Peyer's patch (tissue), 4 donors: ENCODE measurements around the gene LEMD2. TPM values are rescaled to one million over a fixed set of nuclear protein-coding genes. Genes with fewer than 3 reads are reported as not detected.

Source experiments
- DNase-seq, 3 donors: peaks; one replicate each; pipeline ENCODE4 v3.0.0-alpha.2; 2017 to 2019
- H3K27ac ChIP-seq, 4 donors: fragments of 200-600 bp; sonication (generic); one replicate each; pipeline ENCODE4 v1.5.1; 2016 to 2019
- H3K27me3 ChIP-seq, 2 donors: fragments of 200-600 bp; sonication (generic); one replicate each; pipeline ENCODE4 v1.5.1; 2019
- H3K36me3 ChIP-seq, 3 donors: fragments of 200-600 bp; sonication (generic); one replicate each; pipeline ENCODE4 v1.5.1; 2016 to 2019
- H3K4me1 ChIP-seq, 4 donors: fragments of 200-600 bp; sonication (generic); one replicate each; pipeline ENCODE4 v1.5.1; 2016 to 2019
- H3K4me3 ChIP-seq, 4 donors: fragments of 200-600 bp; sonication (generic); 1 replicate in 3 of 4; 2 replicates in 1 of 4; pipeline ENCODE4 v1.5.1; 2016 to 2019; ENCODE audit warnings: mild to moderate bottlenecking in 1 of 4
- H3K9me3 ChIP-seq, 4 donors: fragments of 200-600 bp; sonication (generic); one replicate each; pipeline ENCODE4 v1.5.1; 2016 to 2019; ENCODE audit warnings: mild to moderate bottlenecking in 1 of 4
- POLR2A ChIP-seq, 2 donors: fragments of 450-650 bp; IDR thresholded peaks; one replicate each; pipeline ENCODE4 v1.5.1; 2017; ENCODE audit warnings: antibody characterized with exemption in 2 of 2, mild to moderate bottlenecking in 2 of 2, moderate library complexity in 2 of 2
- total RNA-seq, 4 donors: library from RNA; depleted of rRNA; stranded (reverse); fragments of >200 nt; gene quantifications; one replicate each; pipeline ENCODE4 v1.1.0, GENCODE V29; 2016
- TF ChIP-seq, protein P1 (sequence below), 6 experiments: fragments of 450-650 bp in 4 of 6; fragments of 200-600 bp in 2 of 6; sonication (generic) in 1 of 6; IDR thresholded peaks; one replicate each; pipeline ENCODE4 v1.5.1; 2017 to 2019; ENCODE audit warnings: antibody characterized with exemption in 6 of 6, mild to moderate bottlenecking in 3 of 6, moderate library complexity in 1 of 6

The LEMD2 gene
- total RNA-seq, 4 donors from 2014 or later: 53.8 to 85.3 (median 75.8) TPM

DNA sequence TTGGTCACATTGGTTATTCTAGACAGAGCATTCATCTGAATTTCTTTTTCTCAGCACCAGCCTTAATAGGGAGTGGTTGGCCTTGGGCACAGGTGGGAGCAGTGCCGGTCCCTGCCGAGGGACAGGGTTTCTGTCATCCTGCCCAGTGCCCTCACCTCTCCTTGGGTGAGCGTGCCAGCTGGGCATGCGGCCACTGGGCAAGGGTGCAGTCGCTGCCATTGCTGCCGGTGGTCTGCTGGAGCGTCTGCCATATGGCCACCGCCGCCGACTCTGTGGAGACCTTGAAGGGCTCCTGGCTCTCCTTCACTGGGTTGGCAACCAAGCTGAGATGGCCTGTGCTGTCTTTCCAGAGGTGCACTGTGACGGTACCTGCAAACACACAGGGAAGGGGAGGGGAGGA lies 61.0 kb downstream of the LEMD2 start:
- no peaks in the 10 kb centered on the region for H3K36me3 ChIP-seq
- no peak overlapping the region for H3K4me3 ChIP-seq
- TF ChIP-seq, protein P1, sequence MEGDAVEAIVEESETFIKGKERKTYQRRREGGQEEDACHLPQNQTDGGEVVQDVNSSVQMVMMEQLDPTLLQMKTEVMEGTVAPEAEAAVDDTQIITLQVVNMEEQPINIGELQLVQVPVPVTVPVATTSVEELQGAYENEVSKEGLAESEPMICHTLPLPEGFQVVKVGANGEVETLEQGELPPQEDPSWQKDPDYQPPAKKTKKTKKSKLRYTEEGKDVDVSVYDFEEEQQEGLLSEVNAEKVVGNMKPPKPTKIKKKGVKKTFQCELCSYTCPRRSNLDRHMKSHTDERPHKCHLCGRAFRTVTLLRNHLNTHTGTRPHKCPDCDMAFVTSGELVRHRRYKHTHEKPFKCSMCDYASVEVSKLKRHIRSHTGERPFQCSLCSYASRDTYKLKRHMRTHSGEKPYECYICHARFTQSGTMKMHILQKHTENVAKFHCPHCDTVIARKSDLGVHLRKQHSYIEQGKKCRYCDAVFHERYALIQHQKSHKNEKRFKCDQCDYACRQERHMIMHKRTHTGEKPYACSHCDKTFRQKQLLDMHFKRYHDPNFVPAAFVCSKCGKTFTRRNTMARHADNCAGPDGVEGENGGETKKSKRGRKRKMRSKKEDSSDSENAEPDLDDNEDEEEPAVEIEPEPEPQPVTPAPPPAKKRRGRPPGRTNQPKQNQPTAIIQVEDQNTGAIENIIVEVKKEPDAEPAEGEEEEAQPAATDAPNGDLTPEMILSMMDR (IDR thresholded peaks at IDR 0.05): no peak
- TF ChIP-seq POLR2A (IDR thresholded peaks at IDR 0.05): no peak
- no peaks in the 10 kb centered on the region for H3K9me3 ChIP-seq
- no peak overlapping the region for H3K27ac ChIP-seq
- DNase-seq: no peak
- no peaks in the 10 kb centered on the region for H3K4me1 ChIP-seq
- H3K27me3 ChIP-seq: no peaks in the 10 kb centered on the region

DNA sequence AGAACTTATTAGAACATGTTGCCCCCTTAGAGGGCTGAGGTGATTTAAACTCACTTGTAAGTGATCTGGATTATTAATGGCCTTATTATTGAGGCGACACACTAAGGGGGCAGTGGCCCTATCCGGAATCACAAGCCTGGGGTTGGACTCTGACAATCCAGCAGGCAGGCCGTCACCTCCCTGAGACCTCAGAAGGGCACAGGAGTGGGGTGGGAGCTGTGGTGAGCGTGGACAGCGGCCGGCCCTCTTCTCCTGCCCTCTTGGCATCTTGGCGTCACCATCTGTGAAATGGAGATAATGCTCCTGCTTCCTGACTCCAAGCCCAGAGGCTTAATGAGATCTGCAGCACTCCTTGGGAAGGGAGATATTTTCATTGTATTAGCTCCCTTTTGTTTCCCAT lies 61.8 kb downstream of the LEMD2 start:
- no peaks in the 10 kb centered on the region for H3K36me3 ChIP-seq
- H3K4me3 ChIP-seq: no peak overlapping the region
- TF ChIP-seq, protein P1 (IDR thresholded peaks at IDR 0.05): no peak
- TF ChIP-seq POLR2A (IDR thresholded peaks at IDR 0.05): no peak
- no peaks in the 10 kb centered on the region for H3K27me3 ChIP-seq
- no peaks in the 10 kb centered on the region for H3K4me1 ChIP-seq
- no peaks in the 10 kb centered on the region for H3K9me3 ChIP-seq
- no peak for DNase-seq
- H3K27ac ChIP-seq: no peak overlapping the region

DNA sequence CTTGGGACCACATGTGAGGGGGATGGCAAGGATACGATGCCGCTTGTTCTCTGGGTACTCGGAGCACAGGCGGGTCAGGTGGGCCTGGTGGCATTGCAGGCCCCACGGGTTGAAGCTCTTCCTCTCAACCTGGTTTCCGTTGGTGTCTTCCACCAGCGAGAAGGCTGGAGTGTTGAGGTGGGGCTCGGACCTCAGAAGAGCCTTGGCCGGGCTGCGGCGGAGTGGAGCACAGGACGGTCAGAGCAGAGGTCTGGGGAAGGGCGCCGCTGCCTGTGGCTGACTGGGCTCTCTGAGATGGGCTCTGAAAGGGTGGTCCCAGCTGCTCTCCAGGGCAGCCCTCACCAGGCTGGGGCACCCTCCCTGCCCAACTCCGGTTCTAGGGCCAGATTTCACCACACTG lies 62.2 kb downstream of the LEMD2 start:
- no peaks in the 10 kb centered on the region for H3K4me1 ChIP-seq
- H3K27me3 ChIP-seq: no peaks in the 10 kb centered on the region
- DNase-seq: no peak
- no peak overlapping the region for H3K4me3 ChIP-seq
- H3K9me3 ChIP-seq: no peaks in the 10 kb centered on the region
- H3K27ac ChIP-seq: no peak overlapping the region
- TF ChIP-seq, protein P1 (IDR thresholded peaks at IDR 0.05): no peak
- no peak for TF ChIP-seq POLR2A (IDR thresholded peaks at IDR 0.05)
- no peaks in the 10 kb centered on the region for H3K36me3 ChIP-seq

DNA sequence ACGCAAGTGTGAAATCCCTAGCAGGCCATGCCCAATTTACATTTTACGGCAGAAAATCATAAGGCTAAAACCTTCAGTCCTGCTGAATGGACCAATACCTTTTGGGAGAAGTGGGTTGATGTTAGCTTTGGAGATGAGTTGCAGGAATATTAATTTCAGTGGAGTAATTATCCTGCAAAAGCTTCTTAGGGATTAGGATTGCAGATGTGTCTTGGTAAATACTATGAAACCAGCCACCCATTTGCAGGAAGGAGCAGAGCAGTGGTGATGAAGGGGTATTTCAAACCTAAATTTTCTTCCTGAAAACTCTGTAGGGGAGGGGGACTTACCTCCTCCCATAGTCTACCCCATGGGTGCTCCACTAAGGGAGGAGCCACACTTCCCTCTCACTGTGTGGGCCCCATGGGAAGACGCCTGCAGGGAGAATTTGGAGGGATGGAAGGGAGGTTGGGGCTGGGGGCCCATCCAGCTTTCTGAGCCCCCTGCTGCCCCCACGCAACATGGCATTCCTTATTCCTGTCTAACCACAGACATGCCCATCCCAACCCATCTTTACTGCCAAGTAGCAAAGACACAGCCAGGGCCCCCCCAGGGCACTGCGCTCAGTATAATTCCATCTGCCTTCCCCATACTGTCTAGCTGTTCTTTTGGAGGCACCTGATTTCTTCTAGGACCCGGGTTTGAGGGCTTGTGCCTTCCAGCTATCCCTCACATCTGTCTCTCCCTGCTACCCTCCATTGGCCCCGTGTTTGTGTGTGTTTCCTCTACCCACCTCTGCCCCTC lies 62.8 kb downstream of the LEMD2 start:
- Histone ChIP-seq H3K4me3 (no peak overlapping the region), H3K27ac (no peak overlapping the region), H3K36me3 (no peaks in the 10 kb centered on the region), H3K9me3 (no peaks in the 10 kb centered on the region), H3K27me3 (no peaks in the 10 kb centered on the region), H3K4me1 (no peaks in the 10 kb centered on the region)
- no peak for DNase-seq
- TF ChIP-seq POLR2A (IDR thresholded peaks at IDR 0.05): no peak
- TF ChIP-seq, protein P1 (IDR thresholded peaks at IDR 0.05): no peak

DNA sequence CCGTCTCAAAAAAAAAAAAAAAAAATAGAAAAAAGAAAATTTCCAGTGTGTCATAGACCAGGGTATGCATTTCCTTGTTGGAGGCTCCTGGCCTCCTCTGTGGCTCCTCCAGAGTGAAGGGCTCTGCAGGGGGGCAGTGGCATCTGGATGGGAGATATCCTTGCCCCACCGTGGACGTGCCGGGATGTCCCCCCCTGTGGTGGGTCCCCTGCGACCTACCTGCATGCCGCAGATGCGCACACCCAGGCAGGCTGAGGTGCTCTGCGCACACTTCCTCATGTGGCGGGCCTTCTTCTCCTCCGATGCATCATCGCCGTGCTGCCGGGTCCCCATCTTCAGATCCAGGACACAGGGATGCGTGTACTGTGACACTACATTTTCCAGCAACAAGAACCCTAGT lies 63.7 kb downstream of the LEMD2 start:
- H3K4me3 ChIP-seq: no peak overlapping the region
- H3K27me3 ChIP-seq: no peaks in the 10 kb centered on the region
- no peak for DNase-seq
- no peaks in the 10 kb centered on the region for H3K9me3 ChIP-seq
- TF ChIP-seq, protein P1 (IDR thresholded peaks at IDR 0.05): no peak
- TF ChIP-seq POLR2A (IDR thresholded peaks at IDR 0.05): no peak
- peaks cover 0 to 3% (median 0%) of the 10 kb centered on the region in 4 donors for H3K4me1 ChIP-seq
- H3K36me3 ChIP-seq: no peaks in the 10 kb centered on the region
- H3K27ac ChIP-seq: no peak overlapping the region
